PFSK-1 (cell line): ENCODE data around the gene NAB1.

ENCODE experiments used
- FOXP2 ChIP-seq: optimal IDR thresholded peaks from 2 replicates; pipeline ENCODE3; 2011; ENCODE audit warnings: borderline replicate concordance, control low read depth, inconsistent platforms; ENCODE audit not compliant: insufficient read depth; ENCODE audit errors: extremely low read length, extremely low read depth
- POLR2AphosphoS5 ChIP-seq: IDR thresholded peaks from 2 replicates; pipeline ENCODE4 v1.6.1; 2012; ENCODE audit warnings: low read depth, mild to moderate bottlenecking, control low read depth, low read length, moderate library complexity
- SIN3A ChIP-seq: IDR thresholded peaks from 2 replicates; pipeline ENCODE4 v1.6.1; 2012; ENCODE audit warnings: mild to moderate bottlenecking, low read length, moderate library complexity, borderline replicate concordance; ENCODE audit not compliant: insufficient read depth
- TAF1 ChIP-seq: IDR thresholded peaks from 2 replicates; pipeline ENCODE4 v1.6.1; 2012; ENCODE audit warnings: low read length, control low read depth, borderline replicate concordance; ENCODE audit not compliant: insufficient read depth
- TF ChIP-seq, protein P1 (sequence below), 2 experiments: IDR thresholded peaks; 2 replicates each; pipeline versions ENCODE4 v1.6.1 to v1.8.0; 2011 to 2012; ENCODE audit warnings: low read depth in 2 of 2, low read length in 2 of 2, control low read depth in 1 of 2, inconsistent platforms in 1 of 2, mild to moderate bottlenecking in 1 of 2, moderate library complexity in 1 of 2; ENCODE audit not compliant: insufficient read depth in 1 of 2

Gene NAB1

DNA sequence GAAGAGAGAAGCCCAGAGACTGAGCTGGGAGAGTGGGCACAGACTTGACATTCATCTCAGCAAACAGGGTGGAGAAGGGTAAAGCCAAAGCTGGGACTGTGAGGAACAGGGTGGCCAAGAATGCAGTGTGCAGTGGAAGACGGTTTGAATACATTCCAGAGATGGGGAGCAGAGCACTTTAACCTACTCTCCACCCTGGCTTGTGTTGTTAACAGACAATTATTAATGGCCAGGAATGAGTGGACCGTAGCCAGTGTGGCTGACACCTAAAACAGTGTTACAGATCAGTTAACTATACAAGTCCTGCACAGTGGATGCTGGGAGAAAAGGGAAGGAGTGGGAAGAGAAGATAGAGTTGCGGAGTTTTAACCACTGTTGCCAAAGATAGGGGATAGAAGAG, 7.4 kb upstream of the NAB1 start:
- TF ChIP-seq FOXP2, result no peak
- no peak for TF ChIP-seq SIN3A
- no peak for TF ChIP-seq TAF1
- TF ChIP-seq, protein P1, sequence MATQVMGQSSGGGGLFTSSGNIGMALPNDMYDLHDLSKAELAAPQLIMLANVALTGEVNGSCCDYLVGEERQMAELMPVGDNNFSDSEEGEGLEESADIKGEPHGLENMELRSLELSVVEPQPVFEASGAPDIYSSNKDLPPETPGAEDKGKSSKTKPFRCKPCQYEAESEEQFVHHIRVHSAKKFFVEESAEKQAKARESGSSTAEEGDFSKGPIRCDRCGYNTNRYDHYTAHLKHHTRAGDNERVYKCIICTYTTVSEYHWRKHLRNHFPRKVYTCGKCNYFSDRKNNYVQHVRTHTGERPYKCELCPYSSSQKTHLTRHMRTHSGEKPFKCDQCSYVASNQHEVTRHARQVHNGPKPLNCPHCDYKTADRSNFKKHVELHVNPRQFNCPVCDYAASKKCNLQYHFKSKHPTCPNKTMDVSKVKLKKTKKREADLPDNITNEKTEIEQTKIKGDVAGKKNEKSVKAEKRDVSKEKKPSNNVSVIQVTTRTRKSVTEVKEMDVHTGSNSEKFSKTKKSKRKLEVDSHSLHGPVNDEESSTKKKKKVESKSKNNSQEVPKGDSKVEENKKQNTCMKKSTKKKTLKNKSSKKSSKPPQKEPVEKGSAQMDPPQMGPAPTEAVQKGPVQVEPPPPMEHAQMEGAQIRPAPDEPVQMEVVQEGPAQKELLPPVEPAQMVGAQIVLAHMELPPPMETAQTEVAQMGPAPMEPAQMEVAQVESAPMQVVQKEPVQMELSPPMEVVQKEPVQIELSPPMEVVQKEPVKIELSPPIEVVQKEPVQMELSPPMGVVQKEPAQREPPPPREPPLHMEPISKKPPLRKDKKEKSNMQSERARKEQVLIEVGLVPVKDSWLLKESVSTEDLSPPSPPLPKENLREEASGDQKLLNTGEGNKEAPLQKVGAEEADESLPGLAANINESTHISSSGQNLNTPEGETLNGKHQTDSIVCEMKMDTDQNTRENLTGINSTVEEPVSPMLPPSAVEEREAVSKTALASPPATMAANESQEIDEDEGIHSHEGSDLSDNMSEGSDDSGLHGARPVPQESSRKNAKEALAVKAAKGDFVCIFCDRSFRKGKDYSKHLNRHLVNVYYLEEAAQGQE (IDR thresholded peaks at IDR 0.05; ENCODE audit: insufficient read depth in 1 of 2, low read depth in 2 of 2, low read length in 2 of 2), result no peak
- no peak for TF ChIP-seq POLR2AphosphoS5

DNA sequence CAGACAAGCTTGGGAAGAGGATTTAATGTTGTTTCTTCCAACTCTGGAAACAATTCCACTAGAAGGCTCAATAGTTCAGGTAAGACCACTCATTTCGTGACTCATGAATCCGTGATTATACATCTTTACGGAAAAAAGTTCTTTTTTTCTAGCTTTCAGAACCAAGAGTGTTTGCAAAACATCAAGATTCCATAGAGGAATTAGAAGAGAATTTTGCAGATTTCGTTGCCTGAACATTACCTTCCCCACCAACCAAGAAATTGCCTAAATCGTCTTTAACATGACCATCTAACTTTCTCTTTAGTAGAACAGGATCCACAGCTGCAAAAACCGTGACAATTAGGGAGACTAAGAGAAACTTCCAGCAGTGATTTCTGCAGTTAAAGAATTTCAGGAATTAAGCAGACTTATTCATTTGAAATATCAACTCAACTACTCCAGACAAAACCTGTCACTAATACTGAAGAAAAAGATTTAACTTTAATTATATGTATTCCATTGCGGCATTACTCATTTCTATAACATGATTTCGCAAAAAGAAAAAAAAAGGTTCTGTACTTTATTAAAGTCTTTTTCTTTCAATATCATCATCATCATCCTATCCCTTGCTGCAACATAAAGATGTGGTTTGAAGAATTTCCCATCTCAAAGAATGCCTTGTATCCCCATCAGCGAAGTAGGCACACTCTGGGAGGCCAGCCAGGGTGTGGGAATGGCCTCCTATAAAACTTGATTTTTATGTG, 1.9 kb upstream of the NAB1 start:
- TF ChIP-seq, protein P1 (IDR thresholded peaks at IDR 0.05; ENCODE audit: insufficient read depth in 1 of 2, low read depth in 2 of 2, low read length in 2 of 2), result no peak
- TF ChIP-seq POLR2AphosphoS5 (no peak), SIN3A (no peak), FOXP2 (no peak), TAF1 (no peak)

DNA sequence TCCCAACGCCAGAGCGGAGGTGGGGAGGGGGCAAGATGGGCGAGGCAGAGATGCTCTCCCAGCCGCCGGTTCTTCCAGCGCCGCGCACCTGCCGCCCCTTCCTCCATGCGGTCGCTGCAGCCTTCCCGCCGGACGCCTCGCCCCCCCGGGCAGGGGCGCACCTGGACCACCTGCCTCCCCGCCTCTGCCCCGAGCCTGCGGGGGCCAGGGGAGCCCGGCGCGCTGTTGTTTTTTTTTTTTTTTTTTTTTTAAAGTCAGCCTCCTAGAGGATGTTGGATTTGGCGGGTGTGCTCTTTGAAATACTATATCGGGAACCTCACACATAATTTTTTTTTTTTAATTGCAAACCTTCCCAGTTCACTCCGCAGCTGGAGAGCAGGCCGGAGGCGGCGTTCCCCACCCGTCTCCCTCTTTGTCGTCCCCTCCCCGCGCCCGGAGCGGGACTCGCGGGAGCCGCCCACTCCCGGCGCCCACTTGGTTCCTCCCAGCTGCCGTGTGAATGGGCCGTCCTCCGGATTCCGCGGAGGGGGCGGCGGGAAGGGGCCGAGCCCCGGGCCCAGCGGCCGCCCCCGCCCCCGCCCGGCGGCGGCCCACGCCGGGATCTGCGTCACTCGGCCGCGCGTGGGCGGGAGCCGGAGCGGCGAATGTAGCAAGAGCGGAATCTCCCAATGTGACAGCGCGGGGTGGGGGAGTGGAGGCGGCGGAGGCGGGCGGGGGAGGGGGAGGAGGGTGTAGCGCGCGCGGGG, 421 bp upstream of the NAB1 start:
- no peak; the same call in 1 of the 2 replicates for TF ChIP-seq SIN3A
- TF ChIP-seq, protein P1 (IDR thresholded peaks at IDR 0.05; ENCODE audit: insufficient read depth in 1 of 2, low read depth in 2 of 2, low read length in 2 of 2), result no peak
- TF ChIP-seq POLR2AphosphoS5, result peak; percentile 48; the same call in 1 of the 2 replicates
- TF ChIP-seq FOXP2, result peak; percentile 46

DNA sequence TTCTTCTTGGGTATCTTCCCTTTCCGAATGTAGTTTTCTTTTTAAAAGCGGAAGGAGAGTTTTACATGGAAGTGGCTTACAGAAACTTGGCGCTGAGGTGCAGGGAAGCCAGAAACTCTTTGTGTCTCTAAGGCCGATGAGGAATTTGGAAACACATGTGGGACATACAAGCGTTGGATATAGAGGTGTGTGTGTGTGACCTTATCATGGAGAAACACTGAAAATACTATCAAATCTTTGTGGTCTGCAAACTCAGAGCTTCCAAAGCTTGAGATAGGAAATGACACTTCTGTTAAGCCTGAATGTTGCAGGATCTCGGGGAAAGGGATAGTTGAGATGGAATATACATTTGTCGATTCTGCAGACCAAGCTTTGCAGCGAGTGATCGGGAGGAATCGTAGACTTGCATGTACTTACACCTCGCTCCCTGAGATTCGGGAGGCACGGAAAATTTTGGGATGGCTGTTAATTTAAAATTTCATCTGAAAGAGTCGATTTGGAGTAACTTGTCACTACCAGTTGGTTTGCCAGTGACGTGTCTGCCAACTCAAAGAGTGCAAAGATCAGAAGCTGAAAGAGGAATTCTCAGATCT, 1.0 kb downstream of the NAB1 start:
- TF ChIP-seq, protein P1 (IDR thresholded peaks at IDR 0.05; ENCODE audit: insufficient read depth in 1 of 2, low read depth in 2 of 2, low read length in 2 of 2), result no peak
- no peak for TF ChIP-seq TAF1
- no peak for TF ChIP-seq POLR2AphosphoS5
- no peak for TF ChIP-seq FOXP2
- TF ChIP-seq SIN3A, result no peak; the same call in 1 of the 2 replicates
